K562 (cell line): ENCODE results near the gene TAF1B.

ENCODE experiments used
- CREB5 ChIP-seq: fragments of 250-450 bp; sonication (Bioruptor Pico); IDR thresholded peaks from 2 replicates; pipeline ENCODE4 v1.5.0; 2020; ENCODE audit warnings: mild to moderate bottlenecking
- CUX1 ChIP-seq: fragments of 200-800 bp; sonication (Bioruptor generic); IDR thresholded peaks from 2 replicates; pipeline ENCODE4 v1.6.1; 2016; ENCODE audit warnings: missing genetic modification characterization, missing compliant biosample characterization
- HOXB6 ChIP-seq: fragments of 250-450 bp; sonication (Bioruptor Pico); IDR thresholded peaks from 2 replicates; pipeline ENCODE4 v1.5.1; 2022; ENCODE audit warnings: mild to moderate bottlenecking, borderline replicate concordance
- JUN ChIP-seq, 2 experiments: sonication (generic) in 1 of 2; formaldehyde crosslinking in 1 of 2; IDR thresholded peaks; 2 replicates each; pipeline versions ENCODE4 v1.6.1 to v1.8.0; 2012 to 2022; ENCODE audit warnings: borderline replicate concordance in 2 of 2, mild to moderate bottlenecking in 2 of 2, improper control_type of control experiment in 1 of 2, low read depth in 1 of 2, low read length in 1 of 2, missing genetic modification reagents in 1 of 2
- NR2C1 ChIP-seq, 2 experiments: fragments of 450-650 bp; IDR thresholded peaks; 2 replicates each; pipeline ENCODE4 v1.6.1; 2017; ENCODE audit warnings: mild to moderate bottlenecking in 2 of 2, antibody characterized with exemption in 1 of 2, inconsistent platforms in 1 of 2, missing compliant biosample characterization in 1 of 2, missing genetic modification characterization in 1 of 2
- RFX5 ChIP-seq: IDR thresholded peaks from 2 replicates; pipeline ENCODE4 v1.6.1; 2011; ENCODE audit warnings: low read depth, mild to moderate bottlenecking, improper control_type of control experiment, low read length
- RFX7 ChIP-seq: fragments of 250-450 bp; sonication (Bioruptor Pico); IDR thresholded peaks from 2 replicates; pipeline ENCODE4 v1.5.1; 2021; ENCODE audit warnings: mild to moderate bottlenecking
- SRSF9 ChIP-seq: fragments of 200-400 bp; formaldehyde crosslinking; IDR thresholded peaks from 2 replicates; pipeline ENCODE4 v1.6.1; 2017; ENCODE audit warnings: low read depth, low read length, borderline replicate concordance
- TEAD2 ChIP-seq: fragments of 450-650 bp; IDR thresholded peaks from 2 replicates; pipeline ENCODE4 v1.6.1; 2016; ENCODE audit warnings: missing genetic modification characterization, control low read depth, missing compliant biosample characterization
- ZKSCAN8 ChIP-seq: fragments of 200-800 bp; sonication (Bioruptor generic); IDR thresholded peaks from 2 replicates; pipeline ENCODE4 v1.6.1; 2016; ENCODE audit warnings: missing genetic modification characterization, missing compliant biosample characterization
- ZNF347 ChIP-seq: fragments of 450-650 bp; formaldehyde crosslinking; IDR thresholded peaks from 2 replicates; pipeline ENCODE4 v1.4.0; 2020; ENCODE audit warnings: low read depth, mild to moderate bottlenecking, moderate library complexity
- ZNF717 ChIP-seq: fragments of 250-450 bp; sonication (Bioruptor Pico); IDR thresholded peaks from 2 replicates; pipeline ENCODE4 v1.5.0; 2021
- TF ChIP-seq, protein P1 (sequence below): fragments of 450-650 bp; IDR thresholded peaks from 2 replicates; pipeline ENCODE4 v1.7.1; 2018; ENCODE audit warnings: mild to moderate bottlenecking, low read depth; ENCODE audit not compliant: partially characterized antibody

DNA sequence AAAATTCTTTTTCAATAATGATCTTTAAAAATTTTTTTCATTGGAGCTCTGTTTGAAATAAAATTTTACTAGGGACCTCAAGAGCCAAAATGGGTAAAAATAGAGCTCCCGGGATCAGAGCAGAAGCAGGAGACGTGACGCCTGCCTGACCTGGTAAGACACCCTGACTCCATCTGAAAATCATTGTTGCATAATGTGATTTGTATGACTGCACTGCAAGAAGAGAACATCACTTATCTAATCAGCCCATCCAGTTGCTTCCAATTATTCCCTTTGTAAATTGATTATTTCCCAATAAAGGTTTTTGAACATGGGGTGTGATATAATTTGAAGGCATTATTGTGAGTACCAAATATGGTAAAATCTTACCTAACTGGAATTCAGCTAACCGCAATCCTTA lies 17.1 kb upstream of the TAF1B start:
- TF ChIP-seq ZNF347 (CRISPR knock-in tag) (no peak), ZNF717 (CRISPR knock-in tag) (no peak), HOXB6 (CRISPR knock-in tag) (no peak), CREB5 (CRISPR knock-in tag) (no peak), TEAD2 (tag) (no peak), NR2C1 (IDR thresholded peaks at IDR 0.05) (no peak), NR2C1 (tag; IDR thresholded peaks at IDR 0.05) (no peak), JUN (IDR thresholded peaks at IDR 0.05; ENCODE audit: borderline replicate concordance, low read depth, low read length) (no peak), JUN (CRISPR knock-in tag; IDR thresholded peaks at IDR 0.05; ENCODE audit: borderline replicate concordance) (no peak), RFX5 (no peak), ZKSCAN8 (no peak), CUX1 (CRISPR knock-in tag) (no peak), SRSF9 (no peak), RFX7 (CRISPR knock-in tag) (no peak)
- TF ChIP-seq, protein P1, sequence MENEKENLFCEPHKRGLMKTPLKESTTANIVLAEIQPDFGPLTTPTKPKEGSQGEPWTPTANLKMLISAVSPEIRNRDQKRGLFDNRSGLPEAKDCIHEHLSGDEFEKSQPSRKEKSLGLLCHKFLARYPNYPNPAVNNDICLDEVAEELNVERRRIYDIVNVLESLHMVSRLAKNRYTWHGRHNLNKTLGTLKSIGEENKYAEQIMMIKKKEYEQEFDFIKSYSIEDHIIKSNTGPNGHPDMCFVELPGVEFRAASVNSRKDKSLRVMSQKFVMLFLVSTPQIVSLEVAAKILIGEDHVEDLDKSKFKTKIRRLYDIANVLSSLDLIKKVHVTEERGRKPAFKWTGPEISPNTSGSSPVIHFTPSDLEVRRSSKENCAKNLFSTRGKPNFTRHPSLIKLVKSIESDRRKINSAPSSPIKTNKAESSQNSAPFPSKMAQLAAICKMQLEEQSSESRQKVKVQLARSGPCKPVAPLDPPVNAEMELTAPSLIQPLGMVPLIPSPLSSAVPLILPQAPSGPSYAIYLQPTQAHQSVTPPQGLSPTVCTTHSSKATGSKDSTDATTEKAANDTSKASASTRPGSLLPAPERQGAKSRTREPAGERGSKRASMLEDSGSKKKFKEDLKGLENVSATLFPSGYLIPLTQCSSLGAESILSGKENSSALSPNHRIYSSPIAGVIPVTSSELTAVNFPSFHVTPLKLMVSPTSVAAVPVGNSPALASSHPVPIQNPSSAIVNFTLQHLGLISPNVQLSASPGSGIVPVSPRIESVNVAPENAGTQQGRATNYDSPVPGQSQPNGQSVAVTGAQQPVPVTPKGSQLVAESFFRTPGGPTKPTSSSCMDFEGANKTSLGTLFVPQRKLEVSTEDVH, result no peak
